ENCODE results near the gene HKDC1.

Gene HKDC1

GRCh38 chr10:69222157-69223027 lies 2.3 kb downstream of the HKDC1 start:
- Histone ChIP-seq H3K79me2 (ENCODE audit: insufficient read depth, low read length) (no peaks in the 10 kb centered on the region), H3K27me3 (ENCODE audit: low read length) (no peaks in the 10 kb centered on the region), H3K36me3 (ENCODE audit: low read length) (no peaks in the 10 kb centered on the region), H3K9me3 (ENCODE audit: insufficient read depth, low read length) (no peaks in the 10 kb centered on the region), H3K4me3 (ENCODE audit: insufficient read depth, low read length, poor library complexity, severe bottlenecking) (peak overlapping the region; percentile 36), H3K9me2 (replicated peaks; ENCODE audit: insufficient read depth, low read length) (no peaks in the 10 kb centered on the region), H3K9ac (ENCODE audit: low read length) (peak overlapping the region; percentile 47), H2AFZ (ENCODE audit: low read depth, low read length, severe bottlenecking) (peak overlapping the region; percentile 88), H3K27ac (ENCODE audit: low read depth, low read length) (peak overlapping the region; percentile 74), H4K20me1 (ENCODE audit: low read depth, low read length) (no peaks in the 10 kb centered on the region), H3K4me2 (ENCODE audit: low read depth, low read length, poor library complexity, severe bottlenecking) (peak overlapping the region; percentile 70), H3F3A (ENCODE audit: insufficient read depth) (no peaks in the 10 kb centered on the region)
- TF ChIP-seq CTCF (IDR thresholded peaks at IDR 0.05; ENCODE audit: insufficient read depth, low read length, poor library complexity, severe bottlenecking) (peak; percentile 86), EZH2phosphoT487 (conservative IDR thresholded peaks at IDR 0.05; ENCODE audit: low read length) (no peak)

DNA sequence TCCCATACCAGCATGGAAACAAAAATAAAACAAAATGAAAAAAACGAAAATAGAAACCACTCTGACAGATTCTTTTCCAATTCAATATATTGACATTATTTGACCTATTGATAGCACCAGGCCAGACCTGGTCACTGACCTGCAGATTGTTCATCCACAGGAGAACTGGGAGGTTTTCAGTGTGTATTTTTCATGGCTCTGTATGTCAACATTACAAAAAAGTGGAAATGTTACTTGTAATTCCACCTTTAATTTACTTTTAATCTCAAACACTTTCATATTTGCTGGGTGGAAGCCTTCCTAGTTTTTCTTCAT lies 2.9 kb downstream of the HKDC1 start:
- Histone ChIP-seq H3K36me3 (ENCODE audit: low read length) (no peaks in the 10 kb centered on the region), H3K4me3 (ENCODE audit: insufficient read depth, low read length, poor library complexity, severe bottlenecking) (peak overlapping the region; percentile 21), H3K9me2 (replicated peaks; ENCODE audit: insufficient read depth, low read length) (no peaks in the 10 kb centered on the region), H3F3A (ENCODE audit: insufficient read depth) (no peaks in the 10 kb centered on the region), H3K79me2 (ENCODE audit: insufficient read depth, low read length) (no peaks in the 10 kb centered on the region), H3K4me2 (ENCODE audit: low read depth, low read length, poor library complexity, severe bottlenecking) (peak overlapping the region; percentile 70), H4K20me1 (ENCODE audit: low read depth, low read length) (no peaks in the 10 kb centered on the region), H3K27ac (ENCODE audit: low read depth, low read length) (peak overlapping the region; percentile 74), H2AFZ (ENCODE audit: low read depth, low read length, severe bottlenecking) (peak overlapping the region; percentile 88), H3K27me3 (ENCODE audit: low read length) (no peaks in the 10 kb centered on the region), H3K9me3 (ENCODE audit: insufficient read depth, low read length) (no peaks in the 10 kb centered on the region), H3K9ac (ENCODE audit: low read length) (peak overlapping the region; percentile 47; the same call in 1 of the 2 replicates)
- TF ChIP-seq CTCF (IDR thresholded peaks at IDR 0.05; ENCODE audit: insufficient read depth, low read length, poor library complexity, severe bottlenecking) (no peak), EZH2phosphoT487 (conservative IDR thresholded peaks at IDR 0.05; ENCODE audit: low read length) (no peak)

DNA sequence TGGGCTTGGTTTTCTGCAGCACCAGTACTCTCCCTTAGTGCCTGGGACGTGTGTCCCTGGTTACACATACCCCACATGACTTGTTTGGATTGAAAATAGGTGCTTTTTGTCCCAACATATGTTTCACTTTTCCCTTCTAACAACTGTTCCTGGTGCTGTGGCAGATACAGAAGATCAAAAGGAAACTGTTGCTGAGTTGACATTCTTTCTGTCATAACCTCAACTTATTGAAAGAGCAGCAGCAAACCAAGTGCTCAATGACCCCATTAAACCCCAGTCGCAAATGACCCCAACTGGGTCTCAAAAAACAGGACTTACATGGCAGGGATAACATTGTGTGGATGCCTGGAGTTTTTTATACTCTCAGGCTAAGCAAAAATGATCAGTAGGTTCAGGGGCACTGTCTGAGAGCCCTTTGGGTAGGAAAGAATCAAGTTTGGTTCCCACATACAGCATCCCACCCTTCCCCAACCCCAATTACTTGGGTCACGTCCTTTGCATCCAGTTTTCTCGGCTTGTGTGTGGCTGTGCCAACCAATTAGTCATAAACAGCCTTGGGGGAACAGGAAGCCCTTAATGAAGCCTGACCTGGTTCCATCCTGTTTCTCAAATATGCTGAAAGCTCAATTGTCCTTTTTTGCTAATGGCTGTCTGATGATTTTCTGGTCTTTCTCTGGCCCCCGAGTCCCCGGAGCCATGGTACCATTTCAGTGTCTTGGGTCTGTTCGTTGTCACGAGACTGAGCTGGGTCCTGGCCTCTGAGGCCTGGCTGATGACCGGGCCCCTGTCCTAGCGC lies 4.9 kb downstream of the HKDC1 start:
- no peaks in the 10 kb centered on the region for H4K20me1 ChIP-seq (ENCODE audit: low read depth, low read length)
- H3K9ac ChIP-seq (ENCODE audit: low read length): no peak overlapping the region
- H3K79me2 ChIP-seq (ENCODE audit: insufficient read depth, low read length): no peaks in the 10 kb centered on the region
- H3K27me3 ChIP-seq (ENCODE audit: low read length): no peaks in the 10 kb centered on the region
- TF ChIP-seq EZH2phosphoT487 (conservative IDR thresholded peaks at IDR 0.05; ENCODE audit: low read length): no peak
- TF ChIP-seq CTCF (IDR thresholded peaks at IDR 0.05; ENCODE audit: insufficient read depth, low read length, poor library complexity, severe bottlenecking): no peak
- H3K9me2 ChIP-seq (replicated peaks; ENCODE audit: insufficient read depth, low read length): no peaks in the 10 kb centered on the region
- H3K4me3 ChIP-seq (ENCODE audit: insufficient read depth, low read length, poor library complexity, severe bottlenecking): no peak overlapping the region
- no peaks in the 10 kb centered on the region for H3K36me3 ChIP-seq (ENCODE audit: low read length)
- no peak overlapping the region for H3K4me2 ChIP-seq (ENCODE audit: low read depth, low read length, poor library complexity, severe bottlenecking)
- no peaks in the 10 kb centered on the region for H3K9me3 ChIP-seq (ENCODE audit: insufficient read depth, low read length)
- H3K27ac ChIP-seq (ENCODE audit: low read depth, low read length): no peak overlapping the region
- H3F3A ChIP-seq (ENCODE audit: insufficient read depth): no peaks in the 10 kb centered on the region
- no peak overlapping the region for H2AFZ ChIP-seq (ENCODE audit: low read depth, low read length, severe bottlenecking)
